RWPE2 (cell line): ENCODE data around the gene UCHL5.

ENCODE experiments used
- ATAC-seq: fragments of 200-7000 bp; cut with Tn5 transposase; 3 replicates; pipeline ENCODE4 v1.9.1; 2021; ENCODE audit warnings: low read depth
- DNase-seq: peaks from one replicate; pipeline ENCODE4 v3.0.0-alpha.2; 2020; ENCODE audit warnings: low spot score
- H3K27ac ChIP-seq: fragments of 450-650 bp; 2 replicates; pipeline ENCODE4 v1.5.1; 2017; ENCODE audit warnings: mild to moderate bottlenecking; ENCODE audit not compliant: poor library complexity, severe bottlenecking
- H3K27me3 ChIP-seq: fragments of 250-450 bp; sonication (Bioruptor Pico); 2 replicates; pipeline ENCODE4 v1.5.1; 2021; ENCODE audit warnings: mild to moderate bottlenecking, moderate library complexity; ENCODE audit not compliant: insufficient read depth, poor library complexity, severe bottlenecking
- H3K36me3 ChIP-seq: fragments of 250-450 bp; sonication (Bioruptor Pico); 2 replicates; pipeline ENCODE4 v1.5.1; 2020; ENCODE audit warnings: low read depth, mild to moderate bottlenecking, moderate library complexity
- H3K4me1 ChIP-seq: fragments of 250-450 bp; sonication (Bioruptor Pico); 2 replicates; pipeline ENCODE4 v1.5.1; 2021; ENCODE audit warnings: mild to moderate bottlenecking, moderate library complexity; ENCODE audit not compliant: insufficient read depth, poor library complexity, severe bottlenecking
- H3K4me3 ChIP-seq: fragments of 250-450 bp; sonication (Bioruptor Pico); 2 replicates; pipeline ENCODE4 v1.5.1; 2021; ENCODE audit warnings: mild to moderate bottlenecking, moderate library complexity; ENCODE audit not compliant: severe bottlenecking
- H3K9me3 ChIP-seq: fragments of 250-450 bp; sonication (Bioruptor Pico); 2 replicates; pipeline ENCODE4 v1.5.1; 2021; ENCODE audit warnings: mild to moderate bottlenecking, moderate library complexity; ENCODE audit not compliant: severe bottlenecking
- CTCF ChIP-seq: fragments of 450-650 bp; IDR thresholded peaks from one replicate; pipeline ENCODE4 v1.5.1; 2017; ENCODE audit warnings: mild to moderate bottlenecking, moderate library complexity; ENCODE audit not compliant: poor library complexity, severe bottlenecking

The UCHL5 gene

GRCh38 chr1:193014400-193014799 lies 44.8 kb downstream of the UCHL5 start:
- no peak for TF ChIP-seq CTCF
- Histone ChIP-seq H3K4me1 (no peaks in the 10 kb centered on the region), H3K4me3 (no peak overlapping the region), H3K36me3 (peaks cover 44% of the 10 kb centered on the region), H3K27me3 (no peaks in the 10 kb centered on the region), H3K9me3 (no peaks in the 10 kb centered on the region), H3K27ac (no peak overlapping the region)
- DNase-seq (no peak), ATAC-seq (no peak)

GRCh38 chr1:193013707-193014106 lies 45.5 kb downstream of the UCHL5 start:
- Histone ChIP-seq H3K27ac (no peak overlapping the region), H3K4me1 (no peaks in the 10 kb centered on the region), H3K36me3 (peaks cover 37% of the 10 kb centered on the region), H3K4me3 (no peak overlapping the region), H3K9me3 (no peaks in the 10 kb centered on the region), H3K27me3 (no peaks in the 10 kb centered on the region)
- no peak for TF ChIP-seq CTCF
- no peak for DNase-seq
- no peak for ATAC-seq

- no peak for DNase-seq
- Histone ChIP-seq H3K9me3 (no peaks in the 10 kb centered on the region), H3K27ac (no peak overlapping the region), H3K4me3 (no peak overlapping the region), H3K27me3 (no peaks in the 10 kb centered on the region), H3K4me1 (no peaks in the 10 kb centered on the region), H3K36me3 (peaks cover 30% of the 10 kb centered on the region)
- no peak for TF ChIP-seq CTCF
- no peak for ATAC-seq
Measured at GRCh38 chr1:193013005-193013404, 46.2 kb downstream of the UCHL5 start.

- H3K36me3 ChIP-seq = peaks cover 15% of the 10 kb centered on the region
- no peaks in the 10 kb centered on the region for H3K9me3 ChIP-seq
- H3K27ac ChIP-seq = no peak overlapping the region
- no peak for TF ChIP-seq CTCF
- no peak overlapping the region for H3K4me3 ChIP-seq
- ATAC-seq (no peak), DNase-seq (no peak)
- H3K4me1 ChIP-seq = no peaks in the 10 kb centered on the region
- H3K27me3 ChIP-seq = no peaks in the 10 kb centered on the region
Measured at GRCh38 chr1:193011406-193011805, 47.8 kb downstream of the UCHL5 start.

GRCh38 chr1:193009501-193009900 lies 49.7 kb downstream of the UCHL5 start:
- no peak for TF ChIP-seq CTCF

More at GRCh38 chr1:193009501-193009900, 49.7 kb downstream of the UCHL5 start:
- Histone ChIP-seq H3K36me3 (0 out of 2 replicates have a peak, but pooled peaks cover under 1% of the 10 kb centered on the region), H3K9me3 (no peaks in the 10 kb centered on the region), H3K27me3 (no peaks in the 10 kb centered on the region), H3K27ac (no peak overlapping the region), H3K4me1 (no peaks in the 10 kb centered on the region), H3K4me3 (no peak overlapping the region)
- ATAC-seq (no peak), DNase-seq (no peak)
